Lower leg skin (tissue), 4 donors: Measurements from ENCODE around the gene LRRC49. TPM values are rescaled to one million over a fixed set of nuclear protein-coding genes. Genes with fewer than 3 reads are reported as not detected.
"Not testable (repeated sequence)": the region's sequence is repeated elsewhere in the genome, so short reads cannot be mapped to it uniquely, and the experiment has no call there.

Source experiments
- DNase-seq, 2 donors: peaks; one replicate each; pipeline ENCODE4 v3.0.0-alpha.2; 2019; ENCODE audit warnings: low spot score in 2 of 2
- H3K4me3 ChIP-seq: fragments of 200-600 bp; sonication (generic); 2 replicates; pipeline ENCODE4 v1.5.1; 2017; ENCODE audit warnings: mild to moderate bottlenecking, low read depth; ENCODE audit not compliant: poor library complexity, severe bottlenecking
- CTCF ChIP-seq, 3 donors: fragments of 450-650 bp; IDR thresholded peaks; one replicate each; pipeline ENCODE4 v1.5.1; 2016; ENCODE audit warnings: antibody characterized with exemption in 3 of 3, mild to moderate bottlenecking in 3 of 3, moderate library complexity in 2 of 3
- POLR2A ChIP-seq, 2 donors: fragments of 450-650 bp; IDR thresholded peaks; one replicate each; pipeline ENCODE4 v1.6.1; 2016 to 2017; ENCODE audit warnings: antibody characterized with exemption in 2 of 2, mild to moderate bottlenecking in 1 of 2, moderate library complexity in 1 of 2
- WGBS, 2 donors: methylation state at CpG; one replicate each; pipeline ENCODE4 v1.1.5; 2018; 5-methylcytosine and 5-hydroxymethylcytosine counted together
- intact Hi-C: fragments of 100-400 bp; cut with DNase I; formaldehyde crosslinking; loops from one replicate; pipeline ENCODE4 v1.15.0; 2023; ENCODE audit warnings: low total_unique reads
- total RNA-seq, 4 donors: library from RNA; depleted of rRNA; stranded (reverse); fragments of >200 nt; gene quantifications; one replicate each; pipeline ENCODE4 v1.1.0, GENCODE V29; 2016

Gene LRRC49
- total RNA-seq, 4 donors from 2014 or later: 1.9 to 6.1 (median 5.3) TPM

GRCh38 chr15:70933411-70933810, 40.8 kb downstream of the LRRC49 start:
- TF ChIP-seq CTCF (IDR thresholded peaks at IDR 0.05) (no peak), POLR2A (IDR thresholded peaks at IDR 0.05) (no peak)
- intact Hi-C loops: no loop called here
- DNase-seq: no peak
- WGBS, 2 donors: 79 to 80% methylated on average over 3 of the region's 3 CpGs
- H3K4me3 ChIP-seq: no peak overlapping the region

- intact Hi-C loops: no loop called here
- TF ChIP-seq POLR2A (IDR thresholded peaks at IDR 0.05): no peak
- no peak for TF ChIP-seq CTCF (IDR thresholded peaks at IDR 0.05)
Observed at GRCh38 chr15:70935631-70936030, 43.0 kb downstream of the LRRC49 start.

GRCh38 chr15:70936326-70936725, 43.7 kb downstream of the LRRC49 start:
- DNase-seq: no peak
- TF ChIP-seq CTCF (IDR thresholded peaks at IDR 0.05): no peak
- no peak for TF ChIP-seq POLR2A (IDR thresholded peaks at IDR 0.05)
- intact Hi-C loops: no loop called here
- no peak overlapping the region for H3K4me3 ChIP-seq
- 45 to 49% methylated on average over 4 of the region's 4 CpGs for WGBS, 2 donors

More at GRCh38 chr15:70935631-70936030, 43.0 kb downstream of the LRRC49 start:
- no peak for DNase-seq
- H3K4me3 ChIP-seq: no peak overlapping the region
- 91 to 94% methylated on average over 3 of the region's 3 CpGs for WGBS, 2 donors

GRCh38 chr15:70943285-70943684, 50.7 kb downstream of the LRRC49 start:
- H3K4me3 ChIP-seq, DNase-seq, intact Hi-C loops: not testable (repeated sequence)
- 62 to 68% methylated on average over 2 of the region's 2 CpGs for WGBS, 2 donors

- intact Hi-C loops: no loop called here
- TF ChIP-seq POLR2A (IDR thresholded peaks at IDR 0.05): no peak
- TF ChIP-seq CTCF (IDR thresholded peaks at IDR 0.05): no peak
- no peak overlapping the region for H3K4me3 ChIP-seq
- no peak for DNase-seq
- 69 to 78% methylated on average over 7 of the region's 7 CpGs for WGBS, 2 donors
Observed at GRCh38 chr15:70947351-70948335, 55.0 kb downstream of the LRRC49 start.

- DNase-seq: no peak
- no peak overlapping the region for H3K4me3 ChIP-seq
- TF ChIP-seq POLR2A (IDR thresholded peaks at IDR 0.05) (no peak), CTCF (IDR thresholded peaks at IDR 0.05) (no peak)
- intact Hi-C loops: no loop called here
Observed at GRCh38 chr15:70950953-70951352, 58.3 kb downstream of the LRRC49 start.
